Measurements from ENCODE around the gene FAM163B.

DNA sequence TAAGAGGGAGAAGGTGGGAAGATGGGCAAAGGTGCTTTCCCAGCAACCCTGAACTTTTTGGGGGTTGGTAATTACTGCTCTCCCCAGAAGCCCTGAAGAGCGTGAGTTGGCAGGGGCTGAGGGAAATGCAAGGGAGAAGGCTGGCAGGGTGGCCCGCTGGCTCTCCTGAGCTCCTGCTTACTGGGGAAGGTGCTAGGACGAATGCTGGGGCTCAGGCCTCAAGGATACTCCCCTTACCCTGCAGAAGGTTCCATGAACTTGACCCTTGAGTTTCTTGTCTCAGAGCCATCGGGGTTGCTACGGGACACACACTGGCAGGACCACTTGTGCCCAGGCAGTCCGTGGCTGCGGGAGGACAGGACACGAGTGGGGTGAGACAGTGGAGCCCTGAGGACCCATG is 1.2 kb downstream of the FAM163B start:
- TF ChIP-seq, protein P1, sequence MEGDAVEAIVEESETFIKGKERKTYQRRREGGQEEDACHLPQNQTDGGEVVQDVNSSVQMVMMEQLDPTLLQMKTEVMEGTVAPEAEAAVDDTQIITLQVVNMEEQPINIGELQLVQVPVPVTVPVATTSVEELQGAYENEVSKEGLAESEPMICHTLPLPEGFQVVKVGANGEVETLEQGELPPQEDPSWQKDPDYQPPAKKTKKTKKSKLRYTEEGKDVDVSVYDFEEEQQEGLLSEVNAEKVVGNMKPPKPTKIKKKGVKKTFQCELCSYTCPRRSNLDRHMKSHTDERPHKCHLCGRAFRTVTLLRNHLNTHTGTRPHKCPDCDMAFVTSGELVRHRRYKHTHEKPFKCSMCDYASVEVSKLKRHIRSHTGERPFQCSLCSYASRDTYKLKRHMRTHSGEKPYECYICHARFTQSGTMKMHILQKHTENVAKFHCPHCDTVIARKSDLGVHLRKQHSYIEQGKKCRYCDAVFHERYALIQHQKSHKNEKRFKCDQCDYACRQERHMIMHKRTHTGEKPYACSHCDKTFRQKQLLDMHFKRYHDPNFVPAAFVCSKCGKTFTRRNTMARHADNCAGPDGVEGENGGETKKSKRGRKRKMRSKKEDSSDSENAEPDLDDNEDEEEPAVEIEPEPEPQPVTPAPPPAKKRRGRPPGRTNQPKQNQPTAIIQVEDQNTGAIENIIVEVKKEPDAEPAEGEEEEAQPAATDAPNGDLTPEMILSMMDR (IDR thresholded peaks at IDR 0.05; ENCODE audit: poor library complexity): no peak
- TF ChIP-seq EZH2 (IDR thresholded peaks at IDR 0.05; ENCODE audit: borderline replicate concordance): no peak

All from hepatocyte (in vitro differentiated cells).